Endothelial cell (in vitro differentiated cells): Measurements from ENCODE around the gene BCLAF3. TPM values are rescaled to one million over a fixed set of nuclear protein-coding genes. Genes with fewer than 3 reads are reported as not detected.
A peak's percentile ranks its signal among the peaks of the same experiment; 100 is the strongest.

Experiments used
- DNase-seq: peaks from one replicate; pipeline ENCODE4 v3.0.0; 2021; ENCODE audit warnings: low spot score
- H3K27ac Mint-ChIP-seq: one replicate; pipeline ENCODE4 v1.8.0; 2021; ENCODE audit warnings: mixed read lengths, inconsistent platforms; ENCODE audit not compliant: unreplicated experiment
- H3K27me3 Mint-ChIP-seq: one replicate; pipeline ENCODE4 v1.8.0; 2021; ENCODE audit warnings: mild to moderate bottlenecking, moderate library complexity, mixed read lengths, inconsistent platforms; ENCODE audit not compliant: unreplicated experiment
- H3K36me3 Mint-ChIP-seq: one replicate; pipeline ENCODE4 v1.8.0; 2021; ENCODE audit warnings: mild to moderate bottlenecking, low read depth, mixed read lengths, inconsistent platforms; ENCODE audit not compliant: unreplicated experiment
- H3K4me1 Mint-ChIP-seq: one replicate; pipeline ENCODE4 v1.8.0; 2021; ENCODE audit warnings: mild to moderate bottlenecking, mixed read lengths, inconsistent platforms; ENCODE audit not compliant: unreplicated experiment
- H3K4me3 Mint-ChIP-seq: one replicate; pipeline ENCODE4 v1.8.0; 2021; ENCODE audit warnings: mild to moderate bottlenecking, mixed read lengths, inconsistent platforms; ENCODE audit not compliant: unreplicated experiment
- H3K9me3 Mint-ChIP-seq: one replicate; pipeline ENCODE4 v1.8.0; 2021; ENCODE audit warnings: mixed read lengths, inconsistent platforms; ENCODE audit not compliant: unreplicated experiment
- CTCF ChIP-seq: fragments of 200-600 bp; sonication (generic); IDR thresholded peaks from one replicate; pipeline ENCODE4 v1.5.0; 2021; ENCODE audit warnings: antibody characterized with exemption; ENCODE audit not compliant: unreplicated experiment
- total RNA-seq: library from RNA; stranded (reverse); fragmentation: NEBNext Ultra II Directional; extraction: Animal tissue kit (Norgen Biotek cat#: 25700); gene quantifications from one replicate; pipeline ENCODE4 v1.2.1, GENCODE V29; 2021; ENCODE audit not compliant: unreplicated experiment

BCLAF3 gene
- total RNA-seq, 1 donor from 2014 or later = 9.6 TPM

- no peak overlapping the region for H3K27ac Mint-ChIP-seq
- H3K27me3 Mint-ChIP-seq = peaks cover 1% of the 10 kb centered on the region
- no peak for TF ChIP-seq CTCF
- no peak for DNase-seq
- no peaks in the 10 kb centered on the region for H3K9me3 Mint-ChIP-seq
- no peaks in the 10 kb centered on the region for H3K4me1 Mint-ChIP-seq
- H3K36me3 Mint-ChIP-seq = no peaks in the 10 kb centered on the region
- H3K4me3 Mint-ChIP-seq = no peak overlapping the region
Observed at GRCh38 chrX:20028588-20028987, 37.7 kb upstream of the BCLAF3 start.

GRCh38 chrX:20026278-20026677, 35.4 kb upstream of the BCLAF3 start:
- no peaks in the 10 kb centered on the region for H3K4me1 Mint-ChIP-seq
- no peaks in the 10 kb centered on the region for H3K9me3 Mint-ChIP-seq
- no peak for DNase-seq
- peaks cover 6% of the 10 kb centered on the region for H3K36me3 Mint-ChIP-seq
- no peak for TF ChIP-seq CTCF
- H3K4me3 Mint-ChIP-seq = no peak overlapping the region
- H3K27ac Mint-ChIP-seq = no peak overlapping the region
- peaks cover 3% of the 10 kb centered on the region for H3K27me3 Mint-ChIP-seq

- Mint-ChIP-seq H3K36me3 (peaks cover 30% of the 10 kb centered on the region), H3K9me3 (no peaks in the 10 kb centered on the region), H3K27ac (no peak overlapping the region), H3K27me3 (peaks cover 4% of the 10 kb centered on the region), H3K4me3 (peak overlapping the region; percentile 20), H3K4me1 (peaks cover 4% of the 10 kb centered on the region)
- DNase-seq = no peak
- no peak for TF ChIP-seq CTCF
Observed at GRCh38 chrX:20019672-20020365, 29.0 kb upstream of the BCLAF3 start.

GRCh38 chrX:20016616-20016945, 25.7 kb upstream of the BCLAF3 start:
- H3K27ac Mint-ChIP-seq = no peak overlapping the region
- peaks cover 24% of the 10 kb centered on the region for H3K36me3 Mint-ChIP-seq
- H3K4me1 Mint-ChIP-seq = peaks cover 4% of the 10 kb centered on the region
- TF ChIP-seq CTCF = no peak
- no peak for DNase-seq
- H3K9me3 Mint-ChIP-seq = no peaks in the 10 kb centered on the region
- H3K4me3 Mint-ChIP-seq = no peak overlapping the region
- H3K27me3 Mint-ChIP-seq = peaks cover 1% of the 10 kb centered on the region

GRCh38 chrX:20015945-20016615, 25.2 kb upstream of the BCLAF3 start:
- Mint-ChIP-seq H3K9me3 (no peaks in the 10 kb centered on the region), H3K4me1 (peaks cover 4% of the 10 kb centered on the region), H3K36me3 (peaks cover 24% of the 10 kb centered on the region), H3K27me3 (peaks cover 1% of the 10 kb centered on the region), H3K27ac (peak overlapping the region; percentile 42), H3K4me3 (no peak overlapping the region)
- no peak for TF ChIP-seq CTCF
- no peak for DNase-seq
